Measurements from ENCODE around the gene GFER.

DNA sequence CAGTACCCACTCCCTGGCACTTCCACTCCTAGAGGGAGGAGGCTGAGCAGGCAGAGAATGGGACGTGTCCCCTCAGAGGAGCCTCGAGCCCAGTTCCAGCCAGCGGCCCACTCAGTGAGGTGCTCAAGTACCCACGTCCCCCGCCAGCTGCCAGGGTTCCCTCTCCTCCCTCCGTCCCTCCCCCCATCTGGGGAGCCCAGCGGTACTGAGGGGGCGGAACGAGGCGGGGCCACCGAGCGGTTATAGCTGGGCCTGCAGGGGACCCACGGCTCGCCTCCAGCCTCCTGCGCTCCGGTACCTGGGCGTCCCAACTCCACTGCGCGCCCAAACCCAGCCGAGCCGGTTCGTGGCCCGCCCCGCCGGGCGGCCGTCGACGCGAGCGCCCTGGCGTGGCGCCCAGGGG is 35.5 kb downstream of the GFER start, which contains the start of gene NPW:
- TF ChIP-seq, protein P1, sequence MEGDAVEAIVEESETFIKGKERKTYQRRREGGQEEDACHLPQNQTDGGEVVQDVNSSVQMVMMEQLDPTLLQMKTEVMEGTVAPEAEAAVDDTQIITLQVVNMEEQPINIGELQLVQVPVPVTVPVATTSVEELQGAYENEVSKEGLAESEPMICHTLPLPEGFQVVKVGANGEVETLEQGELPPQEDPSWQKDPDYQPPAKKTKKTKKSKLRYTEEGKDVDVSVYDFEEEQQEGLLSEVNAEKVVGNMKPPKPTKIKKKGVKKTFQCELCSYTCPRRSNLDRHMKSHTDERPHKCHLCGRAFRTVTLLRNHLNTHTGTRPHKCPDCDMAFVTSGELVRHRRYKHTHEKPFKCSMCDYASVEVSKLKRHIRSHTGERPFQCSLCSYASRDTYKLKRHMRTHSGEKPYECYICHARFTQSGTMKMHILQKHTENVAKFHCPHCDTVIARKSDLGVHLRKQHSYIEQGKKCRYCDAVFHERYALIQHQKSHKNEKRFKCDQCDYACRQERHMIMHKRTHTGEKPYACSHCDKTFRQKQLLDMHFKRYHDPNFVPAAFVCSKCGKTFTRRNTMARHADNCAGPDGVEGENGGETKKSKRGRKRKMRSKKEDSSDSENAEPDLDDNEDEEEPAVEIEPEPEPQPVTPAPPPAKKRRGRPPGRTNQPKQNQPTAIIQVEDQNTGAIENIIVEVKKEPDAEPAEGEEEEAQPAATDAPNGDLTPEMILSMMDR (conservative IDR thresholded peaks at IDR 0.05), result no peak
- TF ChIP-seq ZFX (IDR thresholded peaks at IDR 0.05), result no peak

Data from C4-2B (cell line).